HepG2 (cell line): Measurements from ENCODE around the gene QSOX2. TPM values are rescaled to one million over a fixed set of nuclear protein-coding genes. Genes with fewer than 3 reads are reported as not detected.

ENCODE experiments used
- FOXA3 ChIP-seq: IDR thresholded peaks from 2 replicates; pipeline ENCODE4 v1.6.1; 2016; ENCODE audit warnings: missing genetic modification reagents, missing compliant biosample characterization
- KLF16 ChIP-seq, 2 experiments: sonication (generic) in 1 of 2; formaldehyde crosslinking in 1 of 2; IDR thresholded peaks; 2 replicates each; pipeline versions ENCODE4 v1.6.1 to v1.8.0; 2016 to 2023; ENCODE audit warnings: missing genetic modification reagents in 2 of 2, missing compliant biosample characterization in 1 of 2
- MNT ChIP-seq: fragments of 450-650 bp; IDR thresholded peaks from 2 replicates; pipeline ENCODE4 v1.6.1; 2016
- PAX8 ChIP-seq: sonication (generic); formaldehyde crosslinking; IDR thresholded peaks from 2 replicates; pipeline ENCODE4 v1.8.0; 2022; ENCODE audit warnings: mild to moderate bottlenecking, missing genetic modification reagents, borderline replicate concordance
- SALL1 ChIP-seq: sonication (generic); formaldehyde crosslinking; IDR thresholded peaks from 2 replicates; pipeline ENCODE4 v1.8.0; 2022; ENCODE audit warnings: mild to moderate bottlenecking, missing genetic modification reagents
- SMARCC2 ChIP-seq: fragments of 450-650 bp; IDR thresholded peaks from 2 replicates; pipeline ENCODE4 v1.6.1; 2017; ENCODE audit warnings: antibody characterized with exemption, mild to moderate bottlenecking
- TBX2 ChIP-seq: sonication (generic); formaldehyde crosslinking; IDR thresholded peaks from 2 replicates; pipeline ENCODE4 v1.5.0; 2020; ENCODE audit warnings: missing genetic modification reagents, mild to moderate bottlenecking, borderline replicate concordance
- ZHX2 ChIP-seq, 2 experiments: sonication (generic) in 1 of 2; formaldehyde crosslinking in 1 of 2; IDR thresholded peaks; 2 replicates each; pipeline versions ENCODE4 v1.6.1 to v1.9.0; 2014 to 2022; ENCODE audit warnings: antibody characterized with exemption in 1 of 2, borderline replicate concordance in 1 of 2, inconsistent platforms in 1 of 2, low read depth in 1 of 2, missing genetic modification reagents in 1 of 2
- ZMAT3 ChIP-seq: sonication (generic); formaldehyde crosslinking; conservative IDR thresholded peaks from 2 replicates; pipeline ENCODE4 v1.7.0; 2021; ENCODE audit warnings: missing genetic modification reagents
- ZNF234 ChIP-seq: sonication (generic); formaldehyde crosslinking; conservative IDR thresholded peaks from 2 replicates; pipeline ENCODE4 v1.5.1; 2020; ENCODE audit warnings: mild to moderate bottlenecking, missing genetic modification reagents
- ZNF275 ChIP-seq: sonication (generic); formaldehyde crosslinking; IDR thresholded peaks from 2 replicates; pipeline ENCODE4 v1.8.0; 2022; ENCODE audit warnings: missing genetic modification reagents, mild to moderate bottlenecking, inconsistent platforms, borderline replicate concordance
- ZNF276 ChIP-seq: sonication (generic); formaldehyde crosslinking; IDR thresholded peaks from 2 replicates; pipeline ENCODE4 v1.4.0; 2020; ENCODE audit warnings: mild to moderate bottlenecking, low read depth, missing genetic modification reagents
- ZNF296 ChIP-seq: sonication (generic); formaldehyde crosslinking; conservative IDR thresholded peaks from 2 replicates; pipeline ENCODE4 v1.5.0; 2020; ENCODE audit warnings: mild to moderate bottlenecking, missing genetic modification reagents
- ZNF343 ChIP-seq: sonication (generic); formaldehyde crosslinking; IDR thresholded peaks from 2 replicates; pipeline ENCODE4 v1.4.0; 2020; ENCODE audit warnings: mild to moderate bottlenecking, missing genetic modification reagents
- ZNF513 ChIP-seq: sonication (generic); formaldehyde crosslinking; conservative IDR thresholded peaks from 2 replicates; pipeline ENCODE4 v1.5.0; 2020; ENCODE audit warnings: missing genetic modification reagents
- polyA plus RNA-seq, 8 experiments: library from polyadenylated mRNA; depleted of rRNA in 3 of 8; stranded (reverse) in 7 of 8; unstranded in 1 of 8; fragments of >200 nt; fragmentation: Illumina TruSeq in 4 of 8; extraction: Trizol in 4 of 8; gene quantifications; 2 replicates each; pipeline versions ENCODE4 v1.2.1 to v1.2.3, GENCODE V29; 2011 to 2016; ENCODE audit warnings: low read depth in 4 of 8, missing spikeins in 1 of 8, mixed read lengths in 1 of 8; ENCODE audit not compliant: insufficient read depth in 1 of 8
- total RNA-seq, 5 experiments: library from RNA; depleted of rRNA; stranded (reverse); fragments of >200 nt; fragmentation: Illumina TruSeq; extraction: Trizol; gene quantifications; 2 replicates each; pipeline ENCODE4 v1.2.3, GENCODE V29; 2016; ENCODE audit warnings: low read depth in 1 of 5

QSOX2 gene
- total and polyA plus RNA-seq, 2 of the 13 experiments (the other 11 are each of a cell fraction or from before 2014, with no cell fraction given) = 27.1 to 42.1 TPM

GRCh38 chr9:136204838-136205706 lies 40.5 kb downstream of the QSOX2 start, which contains the start of gene LHX3 (continued):
- no peak for TF ChIP-seq ZHX2 (IDR thresholded peaks at IDR 0.05; ENCODE audit: low read depth)
- TF ChIP-seq ZHX2 (CRISPR knock-in tag; IDR thresholded peaks at IDR 0.05; ENCODE audit: borderline replicate concordance) = peak; percentile 76; the same call in 1 of the 2 replicates
- no peak for TF ChIP-seq ZNF276 (CRISPR knock-in tag)
- TF ChIP-seq PAX8 (CRISPR knock-in tag) = no peak
- peak; percentile 32; the same call in 1 of the 2 replicates for TF ChIP-seq TBX2 (CRISPR knock-in tag)
- no peak for TF ChIP-seq MNT
- TF ChIP-seq FOXA3 (CRISPR knock-in tag) = no peak
- peak; percentile 48 for TF ChIP-seq SALL1 (CRISPR knock-in tag)
- TF ChIP-seq ZNF343 = no peak
- no peak for TF ChIP-seq ZNF513 (CRISPR knock-in tag)
- TF ChIP-seq ZNF296 (CRISPR knock-in tag) = no peak
- peak; percentile 47; the same call in 1 of the 2 replicates for TF ChIP-seq ZMAT3 (CRISPR knock-in tag)
- no peak for TF ChIP-seq KLF16 (CRISPR knock-in tag; IDR thresholded peaks at IDR 0.05)
- TF ChIP-seq SMARCC2 = no peak
- no peak for TF ChIP-seq ZNF275 (CRISPR knock-in tag)
- TF ChIP-seq ZNF234 (CRISPR knock-in tag) = no peak
